ENCODE data around the gene RASGRP3.
"Not testable (repeated sequence)": the region's sequence is repeated elsewhere in the genome, so short reads cannot be mapped to it uniquely, and the experiment has no call there.

RASGRP3 gene

DNA sequence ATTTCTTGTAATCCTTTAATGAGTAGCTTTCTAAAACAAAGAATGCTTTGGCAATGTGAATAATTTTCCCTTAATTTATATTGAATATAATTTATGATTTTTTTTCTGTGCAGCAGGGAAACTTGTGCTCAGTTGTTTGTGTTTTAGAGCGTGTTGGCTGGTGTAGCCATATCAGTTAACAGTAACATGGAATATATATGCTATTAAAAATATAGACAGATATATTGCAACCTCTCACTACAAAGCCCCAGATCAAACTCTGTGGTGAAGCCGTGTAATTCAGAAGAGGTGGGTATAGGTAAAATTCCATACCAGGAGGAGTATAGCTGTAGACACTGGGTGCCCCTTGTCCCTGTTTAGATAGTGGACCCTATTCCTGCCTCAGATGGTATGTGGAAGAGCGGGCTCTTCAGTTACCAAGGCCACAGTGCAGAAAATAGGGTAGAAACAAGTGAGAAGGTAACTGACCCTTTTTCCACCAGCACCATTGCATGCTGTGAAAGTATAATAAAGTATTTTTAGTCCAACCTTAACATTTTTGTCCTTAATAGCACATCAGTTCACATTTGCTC is 18.1 kb upstream of the RASGRP3 start:
- H3K27ac ChIP-seq = no peak overlapping the region
- TF ChIP-seq, protein P1, sequence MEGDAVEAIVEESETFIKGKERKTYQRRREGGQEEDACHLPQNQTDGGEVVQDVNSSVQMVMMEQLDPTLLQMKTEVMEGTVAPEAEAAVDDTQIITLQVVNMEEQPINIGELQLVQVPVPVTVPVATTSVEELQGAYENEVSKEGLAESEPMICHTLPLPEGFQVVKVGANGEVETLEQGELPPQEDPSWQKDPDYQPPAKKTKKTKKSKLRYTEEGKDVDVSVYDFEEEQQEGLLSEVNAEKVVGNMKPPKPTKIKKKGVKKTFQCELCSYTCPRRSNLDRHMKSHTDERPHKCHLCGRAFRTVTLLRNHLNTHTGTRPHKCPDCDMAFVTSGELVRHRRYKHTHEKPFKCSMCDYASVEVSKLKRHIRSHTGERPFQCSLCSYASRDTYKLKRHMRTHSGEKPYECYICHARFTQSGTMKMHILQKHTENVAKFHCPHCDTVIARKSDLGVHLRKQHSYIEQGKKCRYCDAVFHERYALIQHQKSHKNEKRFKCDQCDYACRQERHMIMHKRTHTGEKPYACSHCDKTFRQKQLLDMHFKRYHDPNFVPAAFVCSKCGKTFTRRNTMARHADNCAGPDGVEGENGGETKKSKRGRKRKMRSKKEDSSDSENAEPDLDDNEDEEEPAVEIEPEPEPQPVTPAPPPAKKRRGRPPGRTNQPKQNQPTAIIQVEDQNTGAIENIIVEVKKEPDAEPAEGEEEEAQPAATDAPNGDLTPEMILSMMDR (conservative IDR thresholded peaks at IDR 0.05) = no peak

DNA sequence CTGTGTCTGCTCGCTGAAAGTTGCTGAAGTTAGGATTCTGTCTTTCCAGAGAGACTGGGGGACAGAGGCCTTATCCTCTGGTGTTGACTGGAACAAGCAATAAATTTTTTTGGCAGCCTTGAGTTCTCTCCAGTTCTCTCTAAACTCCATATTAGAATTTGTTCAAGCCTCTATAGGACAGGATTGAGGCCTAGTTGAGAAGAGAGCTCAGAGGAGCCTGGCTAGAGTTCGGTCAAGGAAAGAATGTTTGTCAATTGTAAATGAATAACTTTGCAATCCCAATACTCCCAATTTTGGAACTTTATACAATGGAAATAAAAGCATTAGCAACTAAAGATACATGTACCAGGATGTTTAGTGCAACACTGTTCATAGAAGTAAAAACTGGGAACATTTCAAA is 16.7 kb upstream of the RASGRP3 start:
- TF ChIP-seq, protein P1 (conservative IDR thresholded peaks at IDR 0.05) = no peak
- no peak overlapping the region for H3K27ac ChIP-seq

DNA sequence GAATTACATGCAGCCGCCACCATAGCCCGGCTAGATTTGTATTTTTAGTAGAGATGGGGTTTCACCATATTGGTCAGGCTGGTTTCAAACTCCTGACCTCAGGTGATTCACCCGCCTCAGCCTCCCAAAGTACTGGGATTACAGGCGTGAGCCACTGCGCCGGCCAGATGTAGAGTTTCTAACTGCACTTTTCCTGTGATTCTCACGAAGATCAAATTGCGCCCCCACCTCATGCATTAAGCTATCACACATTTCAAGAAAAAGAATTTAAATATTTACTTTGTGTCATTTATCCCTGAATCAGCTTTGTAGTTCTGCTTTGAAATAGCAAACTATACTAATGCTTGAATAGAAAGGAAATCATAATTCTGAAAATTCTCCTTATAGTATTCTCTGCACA is 13.9 kb upstream of the RASGRP3 start:
- H3K27ac ChIP-seq = not testable (repeated sequence)

- H3K27ac ChIP-seq = no peak overlapping the region
- TF ChIP-seq, protein P1 (conservative IDR thresholded peaks at IDR 0.05) = no peak
These were observed 9.0 kb upstream of the RASGRP3 start for GRCh38 chr2:33467413-33467812.

- H3K27ac ChIP-seq = peak overlapping the region; percentile 25; the same call in 1 of the 2 replicates
- TF ChIP-seq, protein P1 (conservative IDR thresholded peaks at IDR 0.05) = no peak
These were observed 7.2 kb upstream of the RASGRP3 start for GRCh38 chr2:33469238-33469637.

DNA sequence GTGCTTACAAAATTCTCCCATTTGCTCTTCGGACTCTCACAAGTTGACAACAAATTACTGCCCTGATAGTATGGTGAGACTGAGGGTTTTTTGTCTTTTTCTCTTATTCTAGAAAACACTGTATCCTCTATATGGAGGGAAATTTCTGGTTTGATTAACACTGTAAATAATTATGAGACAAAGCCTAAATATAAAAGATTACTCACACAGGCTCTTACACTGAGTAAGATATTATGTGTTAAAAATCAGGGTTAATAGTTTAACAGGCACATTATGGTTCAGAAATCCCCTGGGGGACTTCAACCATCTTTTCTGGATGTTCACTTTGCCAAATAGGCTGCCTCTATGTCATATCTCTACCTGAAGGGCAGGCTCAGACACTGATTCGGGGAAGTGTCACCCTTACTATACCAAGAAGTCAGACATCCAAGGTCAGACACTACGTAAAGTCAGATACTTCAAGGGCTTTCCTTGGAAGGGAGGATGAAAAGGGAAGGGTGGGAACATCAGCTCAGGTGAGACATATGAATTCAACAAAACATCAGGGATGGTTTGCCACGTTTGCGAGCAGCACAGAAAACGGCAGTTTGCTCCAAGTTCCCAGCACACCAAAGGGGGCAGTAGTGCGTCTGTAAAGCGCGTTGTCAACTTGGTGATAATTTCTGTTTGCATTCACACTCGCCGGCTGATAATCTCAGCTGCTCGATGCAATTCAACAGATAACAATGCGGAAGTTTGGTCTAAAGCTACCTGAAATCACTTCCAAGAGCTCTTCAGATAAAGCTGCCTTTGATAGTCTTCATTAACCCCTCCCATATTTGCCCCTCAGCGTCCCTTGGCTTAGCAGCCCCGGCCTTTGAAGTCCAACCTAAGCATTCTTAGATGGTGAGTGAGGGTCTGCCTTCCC is 972 bp upstream of the RASGRP3 start:
- TF ChIP-seq, protein P1 (conservative IDR thresholded peaks at IDR 0.05) = peak; percentile 83
- H3K27ac ChIP-seq = peak overlapping the region; percentile 75

DNA sequence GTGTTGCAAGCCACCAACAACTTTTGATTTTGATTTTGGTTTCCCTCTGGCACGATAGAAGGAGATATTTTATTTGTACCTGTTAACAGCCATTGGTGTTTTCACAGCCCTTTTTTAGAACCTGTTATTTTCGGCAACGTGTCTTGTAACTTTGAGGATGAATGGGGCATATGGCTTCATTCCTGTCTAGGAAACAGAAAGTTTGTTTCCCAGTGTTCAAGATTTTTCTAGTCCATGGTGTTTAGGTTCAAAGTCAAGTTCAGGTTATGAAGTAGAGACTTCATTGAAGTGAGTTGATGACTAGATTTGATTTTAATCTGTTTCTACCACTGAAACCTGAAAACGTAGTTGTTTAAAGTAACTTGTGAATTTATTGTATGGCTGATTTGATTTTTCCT is 343 bp downstream of the RASGRP3 start:
- TF ChIP-seq, protein P1 (conservative IDR thresholded peaks at IDR 0.05) = no peak
- H3K27ac ChIP-seq = peak overlapping the region; percentile 75
